GM12878 (cell line): ENCODE results near the gene S1PR2. TPM values are rescaled to one million over a fixed set of nuclear protein-coding genes. Genes with fewer than 3 reads are reported as not detected.

Experiments
- ATAC-seq: fragments of 200-7000 bp; cut with Tn5 transposase; 3 replicates; pipeline ENCODE4 v1.9.1; 2020; ENCODE audit warnings: mild to moderate bottlenecking, moderate library complexity
- BruUV-seq: library from RNA; stranded (reverse); fragments of 400-500 nt; replicated peaks from 2 replicates; lab custom pipeline; 2021; lab: Mats Ljungman, UMichigan
- CTCF ChIA-PET: fragments of 300-600 bp; sonication (Branson Sonifier 250); formaldehyde crosslinking; extraction: SDS; loops from one replicate; lab custom pipeline; 2021; ENCODE audit warnings: inconsistent platforms; lab: Yijun Ruan, JAX
- POLR2A ChIA-PET: fragments of 350-600 bp; formaldehyde crosslinking; extraction: SDS; loops from one replicate; lab custom pipeline; 2021; ENCODE audit warnings: inconsistent platforms; lab: Charles Lee
- RAD21 ChIA-PET: fragments of 300-600 bp; sonication (Branson Sonifier 250); formaldehyde crosslinking; loops from one replicate; lab custom pipeline; 2023; ENCODE audit warnings: antibody characterized with exemption; ENCODE audit not compliant: unreplicated experiment; lab: Charles Lee
- SMC1A ChIA-PET: fragments of 300-600 bp; sonication (Branson Sonifier 250); formaldehyde crosslinking; loops from one replicate; lab custom pipeline; 2023; ENCODE audit not compliant: unreplicated experiment, uncharacterized antibody; lab: Charles Lee
- DNase-seq: peaks from one replicate; pipeline ENCODE4 v3.0.0-alpha.2; 2011; ENCODE audit warnings: low read depth, low spot score
- FAIRE-seq: peaks from 3 replicates; lab custom pipeline; 2011; peaks lifted over from hg19 to GRCh38; lab: Jason Lieb, UNC
- H2AFZ ChIP-seq: 2 replicates; pipeline ENCODE4 v1.6.0; 2011; ENCODE audit warnings: low read depth, low read length, control low read depth; ENCODE audit not compliant: control insufficient read depth
- H3K27ac ChIP-seq: 2 replicates; pipeline ENCODE4 v1.5.1; 2011; ENCODE audit warnings: control low read depth; ENCODE audit not compliant: control insufficient read depth, insufficient read depth
- H3K27me3 ChIP-seq, 2 experiments: replicated peaks in 1 of 2; 2 replicates each; pipeline versions ENCODE4 v1.6.0 to v1.6.1; 2011; ENCODE audit warnings: low read length in 1 of 2; ENCODE audit not compliant: control insufficient read depth in 2 of 2, insufficient read depth in 2 of 2
- H3K36me3 ChIP-seq, 2 experiments: 2 replicates each; pipeline ENCODE4 v1.5.1; 2011; ENCODE audit warnings: low read length in 1 of 2; ENCODE audit not compliant: control insufficient read depth in 2 of 2, insufficient read depth in 2 of 2
- H3K4me1 ChIP-seq: 2 replicates; pipeline ENCODE4 v1.6.1; 2011; ENCODE audit warnings: mild to moderate bottlenecking, low read length, moderate library complexity, mixed read lengths; ENCODE audit not compliant: control insufficient read depth, insufficient read depth
- H3K4me2 ChIP-seq: 2 replicates; pipeline ENCODE4 v1.6.0; 2011; ENCODE audit warnings: control low read depth; ENCODE audit not compliant: control insufficient read depth, insufficient read depth
- H3K4me3 ChIP-seq: fragments of 200-600 bp; sonication (generic); 2 replicates; pipeline ENCODE4 v1.5.1; 2016
- H3K79me2 ChIP-seq: 2 replicates; pipeline ENCODE4 v1.6.0; 2011; ENCODE audit warnings: low read length; ENCODE audit not compliant: control insufficient read depth, insufficient read depth
- H3K9ac ChIP-seq: 2 replicates; pipeline ENCODE4 v1.8.0; 2011; ENCODE audit warnings: low read length, control low read depth, mixed read lengths; ENCODE audit not compliant: control insufficient read depth, insufficient read depth
- H3K9me3 ChIP-seq: replicated peaks from 3 replicates; pipeline ENCODE4 v1.5.1; 2011; ENCODE audit warnings: mild to moderate bottlenecking, low read length; ENCODE audit not compliant: control insufficient read depth, insufficient read depth
- H4K20me1 ChIP-seq: 2 replicates; pipeline ENCODE4 v1.6.0; 2011; ENCODE audit not compliant: control insufficient read depth, insufficient read depth
- ATF3 ChIP-seq: IDR thresholded peaks from 2 replicates; pipeline ENCODE4 v1.6.1; 2011; ENCODE audit warnings: low read depth, mild to moderate bottlenecking, low read length, moderate library complexity, borderline replicate concordance; ENCODE audit errors: extremely low read depth
- ATF7 ChIP-seq: fragments of 450-650 bp; IDR thresholded peaks from 2 replicates; pipeline ENCODE4 v1.6.1; 2016; ENCODE audit warnings: low read depth, mild to moderate bottlenecking
- HDAC6 ChIP-seq: fragments of 200-600 bp; sonication (generic); IDR thresholded peaks from one replicate; pipeline ENCODE4 v1.8.0; 2017; ENCODE audit warnings: antibody characterized with exemption; ENCODE audit not compliant: unreplicated experiment
- IRF5 ChIP-seq: fragments of 450-650 bp; IDR thresholded peaks from 2 replicates; pipeline ENCODE4 v1.6.1; 2017; ENCODE audit warnings: borderline replicate concordance
- POLR2A ChIP-seq: IDR thresholded peaks from 2 replicates; pipeline ENCODE4 v1.6.1; 2011; ENCODE audit warnings: low read depth, mild to moderate bottlenecking, low read length
- RCOR1 ChIP-seq: conservative IDR thresholded peaks from 2 replicates; pipeline ENCODE4 v1.6.1; 2012; ENCODE audit warnings: low read depth, low read length, improper control_type of control experiment
- SKIL ChIP-seq: fragments of 450-650 bp; IDR thresholded peaks from 2 replicates; pipeline ENCODE4 v1.6.1; 2017; ENCODE audit warnings: mild to moderate bottlenecking, low read depth, inconsistent platforms; ENCODE audit not compliant: poor library complexity, severe bottlenecking
- SREBF2 ChIP-seq: IDR thresholded peaks from 2 replicates; pipeline ENCODE4 v1.6.1; 2012; ENCODE audit warnings: mild to moderate bottlenecking, low read length
- TCF7 ChIP-seq: IDR thresholded peaks from 2 replicates; pipeline ENCODE4 v1.6.1; 2014; ENCODE audit warnings: antibody characterized with exemption, borderline replicate concordance
- WRNIP1 ChIP-seq: IDR thresholded peaks from 2 replicates; pipeline ENCODE4 v1.6.1; 2011; ENCODE audit warnings: low read depth, low read length, improper control_type of control experiment, borderline replicate concordance
- WGBS: methylation state at CpG from one replicate; pipeline ENCODE4 v1.1.6; 2016; ENCODE audit warnings: low lambda C conversion rate; ENCODE audit not compliant: insufficient replicate concordance, insufficient coverage; ENCODE audit errors: missing lambda C conversion rate; 5-methylcytosine and 5-hydroxymethylcytosine counted together
- in situ Hi-C: fragments of 300-500 bp; cut with MboI; formaldehyde crosslinking; loops from 9 replicates; pipeline ENCODE4 v1.14.3; 2018; ENCODE audit warnings: mixed read lengths
- intact Hi-C: fragments of 100-400 bp; cut with micrococcal nuclease; formaldehyde crosslinking; loops from one replicate; pipeline ENCODE4 v1.14.2; 2022; ENCODE audit not compliant: unreplicated experiment
- polyA plus RNA-seq, 11 experiments: library from polyadenylated mRNA; depleted of rRNA in 4 of 11; unstranded in 6 of 11; stranded (reverse) in 5 of 11; fragments of >200 nt; fragmentation: Nextera tagmentation in 4 of 11; fragmentation: Illumina TruSeq in 1 of 11; extraction: Ambion mirVana in 4 of 11; extraction: Trizol in 1 of 11; gene quantifications; 1 replicate in 1 of 11; 2 replicates in 10 of 11; pipeline versions ENCODE4 v1.2.1 to v1.2.3, GENCODE V29; 2011 to 2016; ENCODE audit warnings: inconsistent platforms in 2 of 11, missing spikeins in 2 of 11, low read depth in 1 of 11
- total RNA-seq, 4 experiments: library from RNA; depleted of rRNA in 3 of 4; stranded (reverse); fragments of >200 nt in 3 of 4; fragmentation: Illumina TruSeq in 1 of 4; extraction: Trizol in 1 of 4; gene quantifications; 2 replicates each; pipeline versions ENCODE4 v1.2.1 to v1.2.3, GENCODE V29; 2013 to 2021
- TF ChIP-seq, protein P1 (sequence below): fragments of 450-650 bp; IDR thresholded peaks from 2 replicates; pipeline ENCODE4 v1.6.1; 2018; ENCODE audit warnings: mild to moderate bottlenecking, low read depth, moderate library complexity; ENCODE audit not compliant: partially characterized antibody
- TF ChIP-seq, protein P2 (sequence below): fragments of 150-350 bp; IDR thresholded peaks from 2 replicates; pipeline ENCODE4 v1.6.1; 2014; ENCODE audit warnings: mild to moderate bottlenecking, low read depth, low read length

S1PR2 gene
- total and polyA plus RNA-seq, 10 of the 15 experiments (the other 5 are each of a cell fraction or from before 2014, with no cell fraction given), result 4.9 to 26.8 (median 11.6) TPM

DNA sequence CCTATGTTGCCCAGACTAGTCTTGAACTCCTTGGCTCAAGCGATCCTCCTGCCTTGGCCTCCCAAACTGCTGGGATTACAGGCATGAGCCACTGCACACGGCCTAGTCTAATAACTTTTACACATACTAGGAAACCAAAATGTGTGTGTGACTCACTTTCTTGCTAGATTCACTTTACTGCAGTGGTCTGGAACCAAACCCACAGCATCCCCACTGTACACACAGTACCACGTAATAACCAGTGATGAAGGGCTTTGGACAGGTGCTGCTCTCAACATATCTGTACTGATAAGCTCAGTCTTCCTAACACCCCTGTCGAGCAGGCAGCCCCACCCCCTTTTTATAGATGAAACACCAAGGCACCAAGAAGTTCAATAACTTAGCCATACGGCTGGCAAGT, 41.5 kb downstream of the S1PR2 start:
- FAIRE-seq (no peak), ATAC-seq (peak; percentile 5; the same call in 1 of the 3 replicates), DNase-seq (no peak)
- H3K27ac ChIP-seq, result no peak overlapping the region
- H3K9me3 ChIP-seq, result no peaks in the 10 kb centered on the region
- ChIA-PET POLR2A (interaction anchor here (0.7 kb wide), 1 partner anchor 51 kb away, joined by 4 read pairs; no protein-coding TSS in a partner anchor), SMC1A (interaction anchor here (1.2 to 1.7 kb wide), 4 partner anchors 11 to 69 kb away, joined by 3 to 5 read pairs (median 4); no protein-coding TSS in a partner anchor), CTCF (interaction anchor here (0.7 to 2.4 kb wide), 3 partner anchors 60 to 162 kb away, joined by 3 to 12 read pairs (median 3); partner anchors contain the start of gene P2RY11), RAD21 (no interaction called here)
- in situ Hi-C loops (no loop called here), intact Hi-C loops (no loop called here)
- H2AFZ ChIP-seq, result no peak overlapping the region
- peak overlapping the region; percentile 41; the same call in 1 of the 2 replicates for H3K4me2 ChIP-seq
- peaks cover 11 to 22% of the 10 kb centered on the region in 2 experiments for H3K36me3 ChIP-seq
- H3K4me3 ChIP-seq, result 0 out of 2 replicates have a peak overlapping the region, but pooled peaks have one; percentile 19
- H3K27me3 ChIP-seq, result no peaks in the 10 kb centered on the region
- no TSS peak for BruUV-seq
- peaks cover 4% of the 10 kb centered on the region; the same call in 1 of the 2 replicates for H4K20me1 ChIP-seq
- 48% methylated on average over 5 of the region's 5 CpGs for WGBS
- H3K79me2 ChIP-seq, result peaks cover 89% of the 10 kb centered on the region
- H3K4me1 ChIP-seq, result peaks cover 11% of the 10 kb centered on the region
- H3K9ac ChIP-seq, result no peak overlapping the region
- no peak for TF ChIP-seq IRF5
- no peak for TF ChIP-seq ATF3
- no peak for TF ChIP-seq ATF7
- TF ChIP-seq, protein P1, sequence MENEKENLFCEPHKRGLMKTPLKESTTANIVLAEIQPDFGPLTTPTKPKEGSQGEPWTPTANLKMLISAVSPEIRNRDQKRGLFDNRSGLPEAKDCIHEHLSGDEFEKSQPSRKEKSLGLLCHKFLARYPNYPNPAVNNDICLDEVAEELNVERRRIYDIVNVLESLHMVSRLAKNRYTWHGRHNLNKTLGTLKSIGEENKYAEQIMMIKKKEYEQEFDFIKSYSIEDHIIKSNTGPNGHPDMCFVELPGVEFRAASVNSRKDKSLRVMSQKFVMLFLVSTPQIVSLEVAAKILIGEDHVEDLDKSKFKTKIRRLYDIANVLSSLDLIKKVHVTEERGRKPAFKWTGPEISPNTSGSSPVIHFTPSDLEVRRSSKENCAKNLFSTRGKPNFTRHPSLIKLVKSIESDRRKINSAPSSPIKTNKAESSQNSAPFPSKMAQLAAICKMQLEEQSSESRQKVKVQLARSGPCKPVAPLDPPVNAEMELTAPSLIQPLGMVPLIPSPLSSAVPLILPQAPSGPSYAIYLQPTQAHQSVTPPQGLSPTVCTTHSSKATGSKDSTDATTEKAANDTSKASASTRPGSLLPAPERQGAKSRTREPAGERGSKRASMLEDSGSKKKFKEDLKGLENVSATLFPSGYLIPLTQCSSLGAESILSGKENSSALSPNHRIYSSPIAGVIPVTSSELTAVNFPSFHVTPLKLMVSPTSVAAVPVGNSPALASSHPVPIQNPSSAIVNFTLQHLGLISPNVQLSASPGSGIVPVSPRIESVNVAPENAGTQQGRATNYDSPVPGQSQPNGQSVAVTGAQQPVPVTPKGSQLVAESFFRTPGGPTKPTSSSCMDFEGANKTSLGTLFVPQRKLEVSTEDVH, result no peak
- no peak for TF ChIP-seq POLR2A
- no peak for TF ChIP-seq HDAC6
- no peak for TF ChIP-seq SKIL
- no peak for TF ChIP-seq SREBF2
- TF ChIP-seq, protein P2, sequence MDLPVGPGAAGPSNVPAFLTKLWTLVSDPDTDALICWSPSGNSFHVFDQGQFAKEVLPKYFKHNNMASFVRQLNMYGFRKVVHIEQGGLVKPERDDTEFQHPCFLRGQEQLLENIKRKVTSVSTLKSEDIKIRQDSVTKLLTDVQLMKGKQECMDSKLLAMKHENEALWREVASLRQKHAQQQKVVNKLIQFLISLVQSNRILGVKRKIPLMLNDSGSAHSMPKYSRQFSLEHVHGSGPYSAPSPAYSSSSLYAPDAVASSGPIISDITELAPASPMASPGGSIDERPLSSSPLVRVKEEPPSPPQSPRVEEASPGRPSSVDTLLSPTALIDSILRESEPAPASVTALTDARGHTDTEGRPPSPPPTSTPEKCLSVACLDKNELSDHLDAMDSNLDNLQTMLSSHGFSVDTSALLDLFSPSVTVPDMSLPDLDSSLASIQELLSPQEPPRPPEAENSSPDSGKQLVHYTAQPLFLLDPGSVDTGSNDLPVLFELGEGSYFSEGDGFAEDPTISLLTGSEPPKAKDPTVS, result no peak
- TF ChIP-seq RCOR1, result no peak
- no peak for TF ChIP-seq WRNIP1
- TF ChIP-seq TCF7, result no peak
